GM23338 (cell line): ENCODE data around the gene RGL3.

Experiments used
- CTCF ChIP-seq, 2 experiments: fragments of 200-600 bp in 1 of 2; sonication (generic) in 1 of 2; conservative IDR thresholded peaks; 2 replicates each; pipeline versions ENCODE4 v1.5.1 to v1.6.1; 2016 to 2017; ENCODE audit warnings: antibody characterized with exemption in 2 of 2, low read depth in 2 of 2, mild to moderate bottlenecking in 2 of 2, moderate library complexity in 1 of 2
- EZH2 ChIP-seq: fragments of 200-600 bp; sonication (generic); IDR thresholded peaks from one replicate; pipeline ENCODE4 v1.8.0; 2017; ENCODE audit warnings: antibody characterized with exemption, mild to moderate bottlenecking, low read depth; ENCODE audit not compliant: unreplicated experiment
- POLR2AphosphoS5 ChIP-seq: IDR thresholded peaks from 2 replicates; pipeline ENCODE4 v1.6.1; 2016; ENCODE audit warnings: antibody characterized with exemption, low read depth

GRCh38 chr19:11408591-11408990 lies 10.5 kb downstream of the RGL3 start:
- TF ChIP-seq CTCF (conservative IDR thresholded peaks at IDR 0.05; ENCODE audit: low read depth in 2 of 2): no peak
- no peak for TF ChIP-seq EZH2
- no peak for TF ChIP-seq POLR2AphosphoS5
